H1 (cell line): Measurements from ENCODE around the gene BANF1. TPM values are rescaled to one million over a fixed set of nuclear protein-coding genes. Genes with fewer than 3 reads are reported as not detected.

ENCODE experiments used
- ASH2L ChIP-seq: fragments of 200-600, 300-600 bp; sonication (generic); IDR thresholded peaks from one replicate; pipeline ENCODE4 v1.7.1; 2017; ENCODE audit warnings: low read length
- BCL11A ChIP-seq, 2 experiments: IDR thresholded peaks; one replicate each; pipeline ENCODE4 v1.6.1; 2011; ENCODE audit warnings: low read depth in 2 of 2, low read length in 2 of 2, mild to moderate bottlenecking in 2 of 2
- CBX5 ChIP-seq: fragments of 300-800, 300-1000 bp; sonication (generic); IDR thresholded peaks from 2 replicates; pipeline ENCODE4 v1.7.1; 2016; ENCODE audit warnings: antibody characterized with exemption, low read length, low read depth
- CHD1 ChIP-seq: IDR thresholded peaks from 2 replicates; pipeline ENCODE4 v1.6.1; 2012; ENCODE audit warnings: low read depth, low read length, improper control_type of control experiment
- EP300 ChIP-seq, 2 experiments: IDR thresholded peaks; 1 replicate in 1 of 2; 2 replicates in 1 of 2; pipeline ENCODE4 v1.6.1; 2011 to 2012; ENCODE audit warnings: low read depth in 2 of 2, low read length in 2 of 2, mild to moderate bottlenecking in 2 of 2, borderline replicate concordance in 1 of 2, inconsistent platforms in 1 of 2, moderate library complexity in 1 of 2
- GABPA ChIP-seq: IDR thresholded peaks from 2 replicates; pipeline ENCODE4 v1.6.1; 2011; ENCODE audit warnings: mild to moderate bottlenecking, low read length, moderate library complexity, borderline replicate concordance; ENCODE audit not compliant: insufficient read depth
- HDAC2 ChIP-seq, 2 experiments: fragments of 300-600 bp in 1 of 2; sonication (generic) in 1 of 2; IDR thresholded peaks; 2 replicates each; pipeline ENCODE4 v1.6.1; 2011 to 2012; ENCODE audit warnings: low read depth in 2 of 2, low read length in 2 of 2, mild to moderate bottlenecking in 2 of 2, moderate library complexity in 2 of 2, borderline replicate concordance in 1 of 2, inconsistent platforms in 1 of 2
- HDAC6 ChIP-seq: IDR thresholded peaks from one replicate; pipeline ENCODE4 v1.7.1; 2012; ENCODE audit warnings: low read depth, mild to moderate bottlenecking, inconsistent platforms, low read length, moderate library complexity
- KDM4A ChIP-seq: IDR thresholded peaks from one replicate; pipeline ENCODE4 v1.7.1; 2012; ENCODE audit warnings: low read depth, mild to moderate bottlenecking, moderate library complexity, low read length, inconsistent platforms; ENCODE audit not compliant: severe bottlenecking
- KDM5A ChIP-seq: fragments of 200-600 bp; IDR thresholded peaks from 2 replicates; pipeline ENCODE4 v1.7.1; 2012; ENCODE audit warnings: mild to moderate bottlenecking, low read length, inconsistent platforms, mixed read lengths
- MAX ChIP-seq: IDR thresholded peaks from 2 replicates; pipeline ENCODE4 v1.6.1; 2012; ENCODE audit warnings: inconsistent platforms
- POLR2A ChIP-seq, 2 experiments: IDR thresholded peaks; 1 replicate in 1 of 2; 2 replicates in 1 of 2; pipeline ENCODE4 v1.6.1; 2011; ENCODE audit warnings: low read depth in 2 of 2, low read length in 2 of 2, mild to moderate bottlenecking in 2 of 2; ENCODE audit errors: control extremely low read depth in 1 of 2
- POU5F1 ChIP-seq: IDR thresholded peaks from 2 replicates; pipeline ENCODE4 v1.6.1; 2011; ENCODE audit warnings: low read depth, mild to moderate bottlenecking, low read length, moderate library complexity
- RNF2 ChIP-seq: fragments of 200-900, 300-1000 bp; sonication (generic); IDR thresholded peaks from 2 replicates; pipeline ENCODE4 v1.7.1; 2016; ENCODE audit warnings: borderline replicate concordance, low read depth, mild to moderate bottlenecking, antibody characterized with exemption, low read length; ENCODE audit not compliant: poor library complexity, severe bottlenecking; ENCODE audit errors: missing control alignments
- SAP30 ChIP-seq: fragments of 300-600 bp; sonication (generic); IDR thresholded peaks from 2 replicates; pipeline ENCODE4 v1.7.1; 2012; ENCODE audit warnings: low read length, moderate library complexity, mild to moderate bottlenecking, inconsistent platforms; ENCODE audit not compliant: insufficient read depth, insufficient replicate concordance
- SP1 ChIP-seq: IDR thresholded peaks from 2 replicates; pipeline ENCODE4 v1.6.1; 2011; ENCODE audit warnings: low read depth, low read length
- SP2 ChIP-seq: IDR thresholded peaks from 2 replicates; pipeline ENCODE4 v1.6.1; 2012; ENCODE audit warnings: mild to moderate bottlenecking, low read length, inconsistent platforms
- SUZ12 ChIP-seq: fragments of 200-600 bp; sonication (generic); IDR thresholded peaks from 2 replicates; pipeline ENCODE4 v1.6.1; 2012; ENCODE audit warnings: mild to moderate bottlenecking, inconsistent platforms, low read length, moderate library complexity, mixed read lengths
- TAF1 ChIP-seq: IDR thresholded peaks from 2 replicates; pipeline ENCODE4 v1.6.1; 2011; ENCODE audit warnings: mild to moderate bottlenecking, low read depth, low read length
- TEAD4 ChIP-seq: IDR thresholded peaks from 2 replicates; pipeline ENCODE4 v1.6.1; 2012; ENCODE audit warnings: low read depth, low read length, inconsistent platforms, mixed read lengths
- YY1 ChIP-seq: IDR thresholded peaks from 2 replicates; pipeline ENCODE4 v1.6.1; 2011; ENCODE audit warnings: low read depth, mild to moderate bottlenecking, low read length
- ZNF274 ChIP-seq: IDR thresholded peaks from 2 replicates; pipeline ENCODE4 v1.7.0; 2012; ENCODE audit warnings: low read length, borderline replicate concordance; ENCODE audit errors: extremely low read depth
- polyA plus RNA-seq, 7 experiments: library from polyadenylated mRNA; depleted of rRNA in 3 of 7; stranded (reverse) in 5 of 7; unstranded in 2 of 7; fragments of >200 nt in 5 of 7; fragments of 200-250 nt in 2 of 7; gene quantifications; 1 replicate in 5 of 7; 2 replicates in 1 of 7; 4 replicates in 1 of 7; pipeline versions ENCODE4 v1.2.1 to v1.2.3, GENCODE V29; 2011 to 2013; ENCODE audit warnings: missing spikeins in 2 of 7, mixed read lengths in 2 of 7
- total RNA-seq: library from RNA; stranded (reverse); fragmentation: NEBNext Ultra II Directional; extraction: Animal tissue kit (Norgen Biotek cat#: 25700); gene quantifications from 2 replicates; pipeline ENCODE4 v1.2.1, GENCODE V29; 2021

Gene BANF1
- total and polyA plus RNA-seq, 2 of the 8 experiments (the other 6 are each of a cell fraction or from before 2014, with no cell fraction given), result 330 to 467 TPM

- TF ChIP-seq SUZ12 (no peak), RNF2 (no peak), ZNF274 (no peak), SP1 (no peak), TAF1 (peak; percentile 94), SP2 (no peak), TEAD4 (no peak), POU5F1 (no peak), CHD1 (no peak), KDM5A (peak; percentile 57), KDM4A (no peak), ASH2L (peak; percentile 92), HDAC2 (IDR thresholded peaks at IDR 0.05; ENCODE audit: borderline replicate concordance in 1 of 2, low read depth in 2 of 2, low read length in 2 of 2) (no peak; a peak in 1 of 4 replicates), MAX (peak; percentile 11; the same call in 1 of the 2 replicates), EP300 (IDR thresholded peaks at IDR 0.05; ENCODE audit: borderline replicate concordance in 1 of 2, low read depth in 2 of 2, low read length in 2 of 2) (peak in 1 of 2 experiments; percentile 38; a peak in 1 of 3 replicates), SAP30 (no peak), HDAC6 (no peak), YY1 (peak; percentile 68), GABPA (peak; percentile 94), POLR2A (IDR thresholded peaks at IDR 0.05; ENCODE audit: control extremely low read depth in 1 of 2, low read depth in 2 of 2, low read length in 2 of 2) (peak in 1 of 2 experiments; percentile 86; a peak in 2 of 3 replicates), CBX5 (no peak), BCL11A (IDR thresholded peaks at IDR 0.05; ENCODE audit: low read depth in 2 of 2, low read length in 2 of 2) (no peak)
Observed at GRCh38 chr11:65961267-65962140, 40.8 kb upstream of the BANF1 start, which contains the start of gene SART1 (continued).
